ENCODE measurements around the gene ZW10.
"Not testable (repeated sequence)": the region's sequence is repeated elsewhere in the genome, so short reads cannot be mapped to it uniquely, and the experiment has no call there.

ZW10 gene, protein sequence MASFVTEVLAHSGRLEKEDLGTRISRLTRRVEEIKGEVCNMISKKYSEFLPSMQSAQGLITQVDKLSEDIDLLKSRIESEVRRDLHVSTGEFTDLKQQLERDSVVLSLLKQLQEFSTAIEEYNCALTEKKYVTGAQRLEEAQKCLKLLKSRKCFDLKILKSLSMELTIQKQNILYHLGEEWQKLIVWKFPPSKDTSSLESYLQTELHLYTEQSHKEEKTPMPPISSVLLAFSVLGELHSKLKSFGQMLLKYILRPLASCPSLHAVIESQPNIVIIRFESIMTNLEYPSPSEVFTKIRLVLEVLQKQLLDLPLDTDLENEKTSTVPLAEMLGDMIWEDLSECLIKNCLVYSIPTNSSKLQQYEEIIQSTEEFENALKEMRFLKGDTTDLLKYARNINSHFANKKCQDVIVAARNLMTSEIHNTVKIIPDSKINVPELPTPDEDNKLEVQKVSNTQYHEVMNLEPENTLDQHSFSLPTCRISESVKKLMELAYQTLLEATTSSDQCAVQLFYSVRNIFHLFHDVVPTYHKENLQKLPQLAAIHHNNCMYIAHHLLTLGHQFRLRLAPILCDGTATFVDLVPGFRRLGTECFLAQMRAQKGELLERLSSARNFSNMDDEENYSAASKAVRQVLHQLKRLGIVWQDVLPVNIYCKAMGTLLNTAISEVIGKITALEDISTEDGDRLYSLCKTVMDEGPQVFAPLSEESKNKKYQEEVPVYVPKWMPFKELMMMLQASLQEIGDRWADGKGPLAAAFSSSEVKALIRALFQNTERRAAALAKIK

DNA sequence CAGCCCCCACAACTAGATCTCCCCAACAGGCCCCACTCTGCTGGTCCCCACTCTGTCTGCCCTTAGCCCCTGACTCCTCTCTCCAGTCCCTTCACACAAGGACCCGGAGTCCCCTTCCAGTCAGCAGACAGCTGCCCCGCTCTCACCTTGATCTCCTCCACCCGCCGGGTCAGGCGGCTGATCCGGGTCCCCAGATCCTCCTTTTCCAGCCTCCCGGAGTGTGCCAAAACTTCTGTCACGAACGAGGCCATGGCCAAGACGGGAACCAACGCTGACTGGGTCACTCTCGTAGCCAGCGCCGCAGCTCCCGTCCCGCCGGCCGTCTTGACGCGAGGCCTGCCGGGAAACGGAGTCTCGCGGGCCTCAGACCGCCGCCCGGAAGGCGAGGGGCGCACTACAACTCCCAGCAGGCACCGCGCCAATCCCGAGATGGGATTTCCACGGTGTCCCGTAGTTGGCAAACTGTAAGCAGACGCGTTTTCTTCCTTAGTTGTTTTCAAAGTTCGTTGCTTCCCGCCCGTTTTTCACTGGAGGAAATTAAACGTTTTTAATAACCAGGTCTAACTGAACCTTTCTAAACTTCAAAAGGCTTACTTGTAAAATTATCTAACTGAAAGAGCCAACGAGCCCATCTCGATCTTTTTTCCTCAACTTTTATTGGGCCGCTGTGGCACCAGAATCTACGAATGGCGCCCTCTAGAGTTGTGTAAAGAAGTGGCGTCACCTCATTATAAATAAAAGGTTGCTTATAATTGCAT, at the start of gene ZW10:
TSS of gene ZW10 (minus strand) at position 277 of the 758 bp plus-strand sequence. CDS start at position 251, 26 bp downstream.
- peak; percentile 96 for DNase-seq

DNA sequence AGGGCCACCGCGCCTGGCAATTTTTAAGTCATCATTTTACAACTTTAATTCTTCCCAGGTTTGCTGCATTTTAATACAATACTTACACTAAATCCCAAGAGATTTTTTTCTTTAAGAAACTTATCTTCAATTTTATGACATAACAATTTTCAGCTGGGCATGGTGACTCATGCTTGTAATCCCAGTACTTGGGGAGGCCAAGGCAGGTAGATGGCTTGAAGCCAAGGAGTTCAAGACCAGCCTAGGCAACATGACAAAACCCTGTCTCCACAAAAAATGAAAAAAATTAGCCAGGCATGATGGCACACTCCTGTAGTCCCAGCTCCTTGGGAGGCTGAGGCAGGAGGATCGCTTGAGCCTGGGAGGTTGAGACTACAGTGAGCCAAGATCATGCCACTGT, 44.9 kb upstream of the ZW10 start:
- no peak for DNase-seq

DNA sequence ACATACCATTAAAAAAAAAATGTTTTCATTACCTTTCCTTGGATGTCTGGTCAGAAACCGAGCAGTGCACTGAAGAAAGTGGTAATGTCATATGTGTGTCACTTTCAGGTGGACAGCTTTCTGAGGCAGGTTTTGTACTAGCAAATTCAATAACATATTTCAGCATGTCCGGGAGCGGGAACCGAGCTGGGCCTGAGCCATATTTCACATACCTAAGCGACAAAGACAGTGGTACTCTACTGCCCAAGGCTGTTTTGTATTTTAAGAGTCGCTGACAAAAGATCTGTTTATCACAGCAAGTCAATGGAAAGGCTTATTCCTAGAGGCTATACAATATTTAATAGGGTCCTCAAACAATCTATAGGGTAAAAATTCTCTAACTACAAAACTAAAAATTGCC, 44.1 kb upstream of the ZW10 start:
- no peak for DNase-seq

DNA sequence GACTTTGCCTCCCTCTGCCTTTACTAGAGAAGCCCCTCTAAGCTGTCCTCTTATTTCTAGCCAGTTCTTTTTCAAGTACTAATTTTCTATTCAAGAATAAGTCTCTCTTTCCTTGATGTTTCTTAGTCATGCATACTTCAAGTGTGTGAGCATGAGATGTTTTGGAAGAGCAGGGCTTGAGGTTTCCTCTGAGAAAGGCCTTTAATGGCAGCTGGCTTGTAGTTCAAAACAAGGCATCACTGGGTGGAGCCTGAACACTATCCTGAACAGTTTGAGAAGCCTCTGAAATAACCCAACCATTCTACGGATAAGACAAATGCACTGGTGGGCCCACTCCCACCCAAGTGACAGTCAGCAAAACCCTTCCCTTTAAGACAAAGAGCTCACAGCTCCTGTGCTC, 43.7 kb upstream of the ZW10 start:
- DNase-seq = no peak

DNA sequence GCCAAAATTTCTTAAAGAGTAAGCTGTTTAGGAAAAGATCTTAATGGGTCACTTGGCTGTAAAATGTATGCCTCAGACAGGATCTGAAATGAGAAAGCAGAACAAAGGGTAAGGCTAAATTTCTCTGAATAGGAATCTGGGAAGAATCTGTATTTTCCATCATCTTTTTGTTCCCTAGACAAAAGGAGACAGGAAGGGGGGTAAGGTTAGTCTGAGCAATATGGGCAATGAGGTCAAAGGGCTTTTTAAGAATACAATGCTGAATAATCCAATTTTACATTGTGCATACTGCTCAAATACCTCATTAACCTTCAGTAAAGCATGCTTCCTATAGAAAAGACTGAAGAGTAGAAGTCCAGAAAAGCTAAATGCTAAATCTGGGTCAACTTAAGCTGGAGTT, 40.7 kb upstream of the ZW10 start:
- no peak for DNase-seq

DNA sequence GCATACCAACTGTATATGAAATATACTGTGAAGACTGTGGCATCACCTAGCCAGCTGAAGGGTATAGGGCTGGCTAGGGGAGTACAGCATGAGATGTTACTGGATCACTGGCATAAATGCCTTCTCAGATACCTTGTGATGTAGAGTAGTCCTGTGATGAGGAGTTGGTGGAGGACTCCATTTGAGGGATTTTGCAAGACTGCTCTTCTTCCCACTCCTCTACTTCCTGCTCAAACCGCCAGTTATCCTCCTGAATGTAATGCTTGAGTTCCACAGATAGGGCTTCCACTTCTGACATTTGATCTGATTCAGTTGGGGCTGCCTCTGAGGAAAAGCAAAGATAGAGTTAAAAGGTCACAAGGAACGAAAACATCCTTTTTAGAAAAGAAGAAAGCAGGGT, 35.4 kb upstream of the ZW10 start:
- DNase-seq = no peak

DNA sequence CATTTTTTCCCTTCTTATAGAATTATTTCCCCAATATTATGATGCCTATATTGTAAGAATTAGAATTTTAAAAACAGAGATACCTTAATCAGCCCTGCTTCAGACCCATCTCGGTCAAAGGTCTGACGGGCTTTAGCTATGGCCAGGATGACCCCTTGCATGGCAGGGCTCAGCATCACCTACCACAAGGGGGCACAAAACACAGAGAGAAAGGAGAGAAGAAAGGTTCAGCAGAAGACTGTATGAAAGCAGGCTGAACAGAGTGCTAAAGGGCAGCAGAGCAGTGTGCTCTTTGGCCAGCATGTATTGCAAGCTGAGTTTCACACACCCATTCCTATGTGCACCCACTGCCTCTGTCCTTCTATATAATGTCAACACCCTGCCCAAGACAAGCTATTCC, 32.9 kb upstream of the ZW10 start:
- DNase-seq = no peak

DNA sequence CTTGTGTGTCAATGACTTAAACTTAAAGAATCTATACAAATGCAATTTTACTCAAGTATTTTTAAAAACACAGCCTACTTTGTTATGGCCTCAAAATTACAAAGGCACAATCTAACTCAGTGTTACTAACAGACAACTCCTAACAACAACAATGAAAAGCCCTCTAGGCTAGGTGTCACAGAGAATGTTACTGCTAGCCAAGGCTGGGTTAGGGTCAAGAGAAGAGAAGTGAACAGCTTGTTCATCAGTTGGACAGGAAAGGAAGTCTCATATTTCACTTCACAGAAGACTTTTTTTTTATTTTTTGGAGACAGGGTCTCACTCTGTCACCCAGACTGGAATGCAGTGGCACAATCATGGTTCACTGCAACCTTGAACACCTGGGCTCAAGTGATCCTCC, 32.1 kb upstream of the ZW10 start:
- DNase-seq = no peak

DNA sequence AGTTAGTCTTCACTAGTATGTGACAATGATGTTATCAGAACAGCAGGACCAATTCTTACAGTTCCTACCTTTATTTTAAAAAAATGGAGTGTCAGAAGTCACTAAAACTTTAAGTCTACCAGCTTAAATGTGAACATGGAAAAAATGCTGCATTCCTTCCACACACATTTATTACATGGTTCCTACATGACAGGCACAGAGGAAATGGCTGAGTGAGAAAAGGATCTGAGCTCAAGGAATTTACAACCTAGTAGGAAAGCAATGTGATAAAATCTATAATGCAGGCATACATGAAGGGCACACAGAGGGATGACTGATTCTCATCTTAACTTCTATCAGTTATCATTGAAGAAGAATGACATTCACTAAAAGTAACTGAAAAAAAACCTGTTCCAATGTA, 29.1 kb upstream of the ZW10 start:
- no peak for DNase-seq

DNA sequence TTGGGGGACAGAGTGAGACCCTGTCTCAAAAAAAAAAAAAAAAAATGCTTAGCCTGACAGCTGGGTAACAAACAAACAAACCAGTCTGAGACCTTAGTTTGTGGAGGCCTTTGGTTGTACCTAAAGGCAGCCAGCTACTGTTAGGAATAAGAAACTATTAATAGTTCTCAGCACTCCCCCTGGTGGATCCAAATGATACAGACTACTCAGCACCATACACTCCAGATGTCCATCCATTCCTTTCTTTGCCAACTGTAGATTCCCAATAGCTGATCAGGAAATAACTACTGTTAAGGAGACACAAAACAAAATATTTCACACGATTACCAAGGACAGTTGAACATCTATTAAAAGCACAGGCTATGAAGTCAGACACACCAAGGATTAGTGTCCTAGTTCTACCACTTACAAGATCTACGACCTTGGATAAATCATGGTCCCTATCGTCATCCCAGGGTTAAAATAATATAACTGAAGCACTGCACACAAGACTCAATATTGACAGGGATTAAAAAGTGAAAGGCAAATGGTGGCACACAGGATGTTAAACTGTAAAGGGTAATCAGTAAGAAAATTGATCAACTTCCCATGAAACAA, 23.3 kb upstream of the ZW10 start:
- peak; percentile 44 for DNase-seq

DNA sequence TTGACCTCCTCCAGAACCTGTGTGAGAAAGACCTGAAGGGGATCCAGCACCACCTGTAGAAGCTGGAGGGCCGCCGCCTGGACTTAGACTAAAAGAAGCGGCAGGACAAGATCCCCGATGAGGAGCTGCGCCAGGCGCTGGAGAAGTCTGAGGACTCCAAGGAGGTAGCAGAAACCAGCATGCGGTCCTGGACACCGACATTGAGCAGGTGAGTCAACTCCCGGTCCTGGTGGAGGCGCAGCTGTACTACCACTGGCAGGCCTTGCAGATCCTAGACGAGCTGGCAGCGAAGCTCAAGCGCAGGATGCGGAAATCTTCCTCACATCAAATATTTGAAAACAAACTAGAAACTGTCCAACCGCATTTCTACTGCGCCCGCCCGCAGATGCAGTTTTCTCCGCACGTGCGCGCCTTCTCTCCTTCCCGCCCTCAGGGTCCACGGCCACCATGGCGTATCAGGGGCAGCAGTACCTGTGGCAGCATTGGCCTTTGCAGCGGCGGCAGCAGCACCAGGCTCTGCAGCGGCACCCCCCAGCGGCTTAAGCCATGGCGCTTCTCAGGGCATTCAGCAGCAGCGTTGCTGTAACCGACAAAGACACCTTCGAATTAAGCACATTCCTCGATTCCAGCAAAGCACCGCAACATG, 16.3 kb upstream of the ZW10 start:
- no peak for DNase-seq

DNA sequence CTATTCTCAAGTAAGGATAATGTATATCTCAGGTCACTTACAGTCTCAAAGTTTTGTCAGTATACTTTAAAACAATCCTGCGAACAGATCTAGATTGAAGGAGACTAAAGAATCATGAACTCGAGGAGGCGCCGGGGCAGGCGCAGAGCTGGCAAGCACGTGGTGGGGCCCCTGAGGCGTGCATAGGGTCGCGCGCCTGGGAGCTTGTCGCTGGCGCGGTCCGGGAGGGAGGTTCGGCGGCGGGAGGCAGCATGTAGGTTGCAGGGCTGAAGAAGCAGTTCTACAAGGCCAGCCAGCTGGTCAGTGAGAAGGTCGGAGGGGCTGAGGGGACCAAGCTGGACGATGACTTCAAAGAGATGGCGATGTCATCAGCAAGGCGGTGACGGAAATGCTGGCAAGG, 15.5 kb upstream of the ZW10 start:
- DNase-seq = not testable (repeated sequence)

DNA sequence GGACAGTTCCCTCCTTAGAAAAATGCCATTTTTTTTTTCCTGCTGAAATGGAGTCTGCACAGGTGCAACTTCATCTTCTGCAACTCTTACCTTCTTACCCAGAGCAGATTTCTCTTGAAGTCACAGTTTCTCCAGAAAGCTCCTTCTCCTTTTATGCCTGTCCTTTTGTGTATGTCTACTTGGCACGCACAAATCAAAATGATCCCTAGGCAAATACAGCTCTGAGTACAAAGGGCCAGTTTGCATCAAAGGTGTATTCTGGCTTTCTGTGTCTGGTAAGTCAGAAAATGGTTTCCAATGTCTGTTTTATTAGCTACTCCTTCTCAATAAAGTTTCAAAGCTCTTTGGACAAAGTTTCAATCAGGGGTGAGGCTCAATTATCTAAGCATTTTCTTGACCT, 8.6 kb upstream of the ZW10 start:
- no peak for DNase-seq

DNA sequence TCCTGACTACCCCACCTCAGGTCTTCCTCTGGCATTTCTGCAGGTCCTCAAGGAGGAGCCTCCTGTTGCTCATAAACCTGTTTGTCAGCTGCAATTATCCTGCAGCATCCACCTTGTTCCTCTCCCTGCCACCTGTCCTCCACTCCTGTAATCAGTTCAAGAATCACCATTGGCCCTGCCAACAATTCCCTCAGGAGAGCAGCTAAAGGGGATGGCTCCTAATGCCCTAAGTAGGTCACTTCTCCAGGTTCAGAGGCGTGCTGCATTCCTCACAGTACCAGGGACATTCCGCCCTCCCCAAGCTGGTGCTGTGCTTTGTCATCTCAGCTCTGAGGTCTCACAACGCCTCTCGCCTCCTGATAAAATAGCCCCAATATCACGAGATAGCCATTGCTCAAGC, 8.2 kb upstream of the ZW10 start:
- no peak for DNase-seq

DNA sequence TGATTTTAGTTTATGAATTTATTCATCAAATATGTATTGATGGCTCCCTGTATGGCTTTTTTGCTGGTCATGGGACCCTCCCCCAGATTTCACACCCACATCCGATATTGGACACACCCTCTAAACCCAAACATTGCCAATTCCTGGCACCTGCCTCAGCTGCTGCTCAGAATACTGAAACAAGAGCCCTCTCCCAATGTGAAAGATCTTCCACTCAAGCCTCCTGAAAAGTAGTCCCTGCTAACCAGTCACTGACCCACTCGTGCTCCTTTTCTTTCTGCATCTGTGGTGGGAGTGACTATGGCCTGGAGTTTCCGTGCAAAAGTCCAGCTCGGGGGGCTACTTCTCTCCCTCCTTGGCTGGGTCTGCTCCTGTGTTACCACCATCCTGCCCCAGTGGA, 6.0 kb upstream of the ZW10 start, which contains the start of gene CLDN25:
TSS of gene CLDN25 (plus strand) at position 301 of the 400 bp plus-strand sequence. CDS start at position 301, 0 bp downstream.
- no peak for DNase-seq

DNA sequence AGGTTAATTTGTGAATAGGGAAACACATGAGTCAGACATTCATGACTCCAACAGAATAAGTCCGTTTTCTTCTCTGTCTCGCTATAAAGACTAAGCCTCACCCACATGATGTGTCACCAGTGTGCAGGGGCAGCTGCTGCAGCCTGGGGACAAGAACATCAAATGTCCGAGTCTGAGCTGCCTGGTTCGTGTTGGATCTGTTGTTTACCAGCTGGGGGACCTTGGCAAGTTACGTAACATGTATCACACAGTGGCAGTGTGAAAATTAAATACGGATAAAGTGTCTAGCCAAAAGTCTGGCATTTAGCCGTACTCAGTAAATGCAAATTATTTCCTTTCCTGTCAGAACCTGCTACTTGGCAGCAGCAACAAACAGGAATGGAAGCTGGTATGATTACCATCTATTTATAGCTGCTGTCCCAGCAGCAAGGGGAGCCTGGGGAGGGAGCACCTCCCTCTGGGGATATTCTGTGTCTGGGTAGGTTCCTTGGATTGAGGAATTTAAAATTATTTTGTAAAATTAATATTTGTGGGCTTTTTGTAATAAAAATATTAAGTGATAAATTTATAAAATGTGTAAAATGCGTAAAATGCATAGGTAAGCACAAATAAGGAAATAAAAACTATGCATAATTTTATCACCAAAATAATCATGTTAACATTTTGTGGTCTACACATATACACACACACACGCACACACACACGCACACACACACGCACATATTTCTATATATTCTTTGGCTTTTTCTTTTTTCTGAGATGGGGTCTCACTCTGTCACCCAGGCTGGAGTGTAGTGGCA, 4.8 kb upstream of the ZW10 start:
- DNase-seq = peak; percentile 42

DNA sequence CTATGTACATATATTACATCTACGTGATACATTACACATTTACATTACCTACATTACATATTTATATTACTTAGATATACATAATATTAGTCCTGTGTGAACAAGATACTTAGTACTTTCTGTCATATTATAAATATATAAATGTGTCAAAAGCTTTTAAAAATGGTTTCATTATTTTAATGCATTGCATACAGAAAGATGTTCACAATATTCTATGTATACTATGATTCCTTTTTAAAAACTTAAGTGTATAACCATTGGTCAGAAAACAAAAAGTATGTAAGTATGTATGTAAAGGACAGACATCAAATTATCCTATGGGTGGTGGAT, 647 bp upstream of the ZW10 start:
- no peak for DNase-seq

DNA sequence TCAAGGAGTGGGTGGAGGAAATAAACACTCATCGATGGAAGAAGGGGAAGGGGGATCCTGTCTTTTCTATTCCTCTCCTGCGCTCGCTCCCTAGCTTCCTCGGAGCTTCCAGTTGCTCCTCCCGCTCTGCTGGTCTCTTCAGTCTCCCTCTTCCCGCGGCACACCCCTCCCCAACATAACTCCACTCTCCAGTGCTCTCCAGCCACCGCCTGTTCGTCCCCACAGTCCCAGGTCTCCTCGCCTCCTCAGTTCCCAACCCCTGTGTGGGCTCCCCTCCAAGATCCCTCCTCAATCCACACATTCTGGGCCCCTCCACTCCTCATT, 438 bp downstream of the ZW10 start:
- DNase-seq = no peak

DNA sequence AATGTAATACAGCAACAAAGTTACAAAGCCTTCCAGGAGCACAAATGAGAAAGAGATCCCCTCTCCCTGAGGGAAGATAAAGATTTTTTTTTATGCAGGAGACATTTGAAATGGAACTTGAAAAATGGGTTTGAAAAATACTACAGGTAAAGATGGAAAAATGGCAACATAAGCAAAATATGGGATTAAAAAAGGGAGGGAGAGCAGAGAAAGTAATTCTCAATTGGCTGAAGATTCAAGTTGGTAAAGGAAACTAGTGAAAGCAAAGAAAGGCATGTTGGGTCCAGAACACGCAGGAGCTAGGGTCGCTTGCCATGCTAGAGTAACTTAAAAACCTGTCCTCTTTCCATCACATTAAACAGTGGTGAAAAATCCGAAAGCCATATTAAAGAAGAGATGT, 1.5 kb downstream of the ZW10 start:
- DNase-seq = no peak

DNA sequence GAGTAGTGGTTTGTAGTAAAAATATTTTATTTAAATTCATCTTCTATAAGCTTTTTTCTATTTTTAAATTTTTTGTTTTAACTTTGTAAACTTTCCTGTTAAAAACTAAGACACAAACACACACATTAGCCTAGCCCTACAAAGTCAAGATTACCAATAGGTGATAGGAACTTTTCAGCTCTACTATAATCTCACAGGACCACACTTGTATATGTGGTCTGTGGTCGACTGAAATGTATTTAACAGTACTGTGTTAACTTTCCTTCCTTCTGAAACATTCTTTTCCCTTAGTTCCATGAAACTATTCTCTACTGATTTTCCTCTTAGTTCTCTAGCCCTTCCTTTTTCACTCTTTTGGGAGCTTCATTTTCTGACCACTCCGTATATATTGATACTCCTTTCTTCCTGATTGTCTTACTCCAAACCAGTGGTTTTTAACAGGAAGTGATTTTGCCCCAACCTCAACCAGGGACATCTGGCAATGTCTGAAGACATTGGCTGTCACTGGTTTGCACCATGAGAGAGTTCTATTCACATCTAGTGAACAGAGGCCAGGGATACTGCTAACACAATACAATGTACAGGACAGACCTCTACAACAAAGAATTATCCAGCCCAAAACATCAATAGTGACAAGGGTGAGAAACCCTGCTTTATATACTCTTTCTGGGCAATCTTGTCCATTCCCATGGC, 8.8 kb downstream of the ZW10 start:
- DNase-seq = no peak

DNA sequence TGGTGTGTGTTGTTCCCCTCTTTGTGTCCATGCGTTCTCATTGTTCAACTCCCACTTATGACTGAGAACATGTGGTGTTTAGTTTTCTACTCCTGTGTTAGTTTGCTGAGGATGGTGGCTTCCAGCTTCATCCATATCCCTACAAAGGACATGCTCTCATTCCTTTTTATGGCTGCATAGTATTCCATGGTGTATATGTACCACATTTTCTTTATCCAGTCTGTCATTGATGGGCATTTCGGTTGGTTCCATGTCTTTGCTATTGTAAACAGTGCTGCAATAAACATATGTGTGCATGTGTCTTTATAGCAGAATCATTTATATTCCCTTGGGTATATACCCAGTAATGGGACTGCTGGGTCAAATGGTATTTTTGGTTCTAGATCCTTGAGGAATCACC, 10.5 kb downstream of the ZW10 start:
- not testable (repeated sequence) for DNase-seq

Measured in NCI-H2171 (cell line).